Measurements from ENCODE around the gene VAMP1.

The VAMP1 gene

DNA sequence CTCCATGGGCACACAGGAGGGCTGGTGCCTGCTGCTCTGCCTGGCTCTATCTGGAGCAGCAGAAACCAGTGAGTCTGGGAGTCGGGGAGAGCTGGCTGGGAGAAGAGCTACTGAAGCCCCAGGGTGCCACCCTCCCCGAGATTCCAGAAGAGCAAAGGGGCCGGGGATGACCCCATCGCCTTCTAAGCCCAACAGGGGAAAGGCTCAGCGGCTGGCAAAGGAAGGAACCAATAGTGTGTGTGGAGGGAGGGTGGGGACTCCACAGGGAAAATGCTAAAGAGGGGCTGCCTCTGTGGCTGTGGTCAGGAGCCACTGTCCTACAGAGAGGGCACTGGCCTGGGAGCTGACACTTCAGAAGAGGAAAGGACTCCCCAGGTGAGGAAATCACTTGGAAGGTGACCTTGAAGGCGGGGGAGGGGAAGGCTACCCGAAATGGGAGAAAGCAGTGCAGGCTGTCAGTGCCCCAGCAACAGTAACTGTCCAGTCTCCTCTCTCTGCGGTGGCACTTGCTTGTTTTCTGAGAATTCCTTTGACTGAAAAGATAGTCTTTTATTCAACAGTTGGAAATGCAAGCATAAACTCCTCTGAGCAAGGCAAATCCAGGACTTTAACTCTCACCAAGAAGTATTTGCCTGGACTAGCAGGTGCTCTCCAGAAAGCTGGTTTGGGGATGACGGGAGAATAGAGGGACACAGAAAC lies 18.1 kb downstream of the VAMP1 start:
- no peak for DNase-seq (ENCODE audit: low spot score)
- no peak for TF ChIP-seq CTCF (IDR thresholded peaks at IDR 0.05; ENCODE audit: extremely low read depth, missing control alignments)

DNA sequence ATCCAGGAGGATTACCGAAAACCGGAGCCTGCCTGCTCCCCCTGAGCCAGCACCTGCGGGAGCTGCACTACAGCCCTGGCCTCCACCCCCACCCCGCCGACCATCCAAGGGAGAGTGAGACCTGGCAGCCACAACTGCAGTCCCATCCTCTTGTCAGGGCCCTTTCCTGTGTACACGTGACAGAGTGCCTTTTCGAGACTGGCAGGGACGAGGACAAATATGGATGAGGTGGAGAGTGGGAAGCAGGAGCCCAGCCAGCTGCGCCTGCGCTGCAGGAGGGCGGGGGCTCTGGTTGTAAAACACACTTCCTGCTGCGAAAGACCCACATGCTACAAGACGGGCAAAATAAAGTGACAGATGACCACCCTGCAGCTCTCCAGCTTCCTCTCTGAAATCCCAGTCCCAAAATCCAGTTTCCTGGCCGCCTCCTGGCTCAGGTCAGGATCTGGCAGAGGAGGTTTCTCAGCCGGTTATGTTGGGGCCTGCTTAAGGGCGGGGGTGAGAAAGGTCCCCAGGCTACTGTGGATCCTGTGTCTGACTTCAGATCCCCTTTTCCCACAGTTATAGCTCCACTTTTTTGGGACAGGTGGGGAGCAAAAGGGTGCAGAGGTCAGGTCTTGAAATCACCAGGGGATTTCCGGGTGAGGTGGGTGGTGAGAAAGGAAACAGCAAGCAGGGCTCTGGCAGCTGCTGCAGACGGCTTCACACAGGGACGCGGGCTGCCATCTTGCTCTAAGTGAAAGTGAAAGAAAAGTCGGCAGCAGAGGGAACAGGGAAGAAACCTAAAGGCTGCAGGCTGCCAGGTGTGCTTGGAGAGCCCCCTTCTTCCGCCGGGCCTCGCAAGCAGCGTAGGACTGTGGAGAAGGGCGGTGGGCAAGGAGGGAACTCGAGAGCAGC lies 18.9 kb downstream of the VAMP1 start, which contains the start of gene TAPBPL:
TAPBPL (plus strand) TSS at position 695 of the 897 bp plus-strand sequence. CDS start 207 bp downstream, outside the sequence.
- DNase-seq (ENCODE audit: low spot score) = peak; percentile 73
- no peak for TF ChIP-seq CTCF (IDR thresholded peaks at IDR 0.05; ENCODE audit: extremely low read depth, missing control alignments)

DNA sequence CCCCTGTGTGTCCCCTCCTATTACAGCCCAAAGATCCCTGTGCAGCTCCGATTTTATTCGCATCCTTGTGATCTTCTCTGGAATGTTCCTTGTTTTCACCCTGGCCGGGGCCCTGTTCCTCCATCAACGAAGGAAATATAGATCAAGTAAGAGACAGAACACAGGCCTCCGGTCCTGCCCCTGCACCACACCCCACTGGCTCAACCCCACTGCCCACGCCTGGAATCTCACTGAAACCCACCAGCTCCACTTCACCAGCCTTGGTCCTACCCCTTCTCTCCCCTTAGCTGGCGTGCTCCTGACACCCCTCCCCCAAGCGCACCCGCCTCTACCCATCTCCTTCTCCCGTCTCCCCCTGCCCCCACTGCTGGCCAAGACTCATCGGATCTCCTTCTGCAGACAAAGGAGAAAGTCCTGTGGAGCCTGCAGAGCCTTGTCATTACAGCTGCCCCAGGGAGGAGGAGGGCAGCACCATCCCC lies 19.6 kb downstream of the VAMP1 start:
- TF ChIP-seq CTCF (IDR thresholded peaks at IDR 0.05; ENCODE audit: extremely low read depth, missing control alignments) = no peak
- DNase-seq (ENCODE audit: low spot score) = no peak

- no peak for TF ChIP-seq CTCF (IDR thresholded peaks at IDR 0.05; ENCODE audit: extremely low read depth, missing control alignments)
- no peak for DNase-seq (ENCODE audit: low spot score)
Observed at GRCh38 chr12:6450091-6450868, 20.2 kb downstream of the VAMP1 start.

DNA sequence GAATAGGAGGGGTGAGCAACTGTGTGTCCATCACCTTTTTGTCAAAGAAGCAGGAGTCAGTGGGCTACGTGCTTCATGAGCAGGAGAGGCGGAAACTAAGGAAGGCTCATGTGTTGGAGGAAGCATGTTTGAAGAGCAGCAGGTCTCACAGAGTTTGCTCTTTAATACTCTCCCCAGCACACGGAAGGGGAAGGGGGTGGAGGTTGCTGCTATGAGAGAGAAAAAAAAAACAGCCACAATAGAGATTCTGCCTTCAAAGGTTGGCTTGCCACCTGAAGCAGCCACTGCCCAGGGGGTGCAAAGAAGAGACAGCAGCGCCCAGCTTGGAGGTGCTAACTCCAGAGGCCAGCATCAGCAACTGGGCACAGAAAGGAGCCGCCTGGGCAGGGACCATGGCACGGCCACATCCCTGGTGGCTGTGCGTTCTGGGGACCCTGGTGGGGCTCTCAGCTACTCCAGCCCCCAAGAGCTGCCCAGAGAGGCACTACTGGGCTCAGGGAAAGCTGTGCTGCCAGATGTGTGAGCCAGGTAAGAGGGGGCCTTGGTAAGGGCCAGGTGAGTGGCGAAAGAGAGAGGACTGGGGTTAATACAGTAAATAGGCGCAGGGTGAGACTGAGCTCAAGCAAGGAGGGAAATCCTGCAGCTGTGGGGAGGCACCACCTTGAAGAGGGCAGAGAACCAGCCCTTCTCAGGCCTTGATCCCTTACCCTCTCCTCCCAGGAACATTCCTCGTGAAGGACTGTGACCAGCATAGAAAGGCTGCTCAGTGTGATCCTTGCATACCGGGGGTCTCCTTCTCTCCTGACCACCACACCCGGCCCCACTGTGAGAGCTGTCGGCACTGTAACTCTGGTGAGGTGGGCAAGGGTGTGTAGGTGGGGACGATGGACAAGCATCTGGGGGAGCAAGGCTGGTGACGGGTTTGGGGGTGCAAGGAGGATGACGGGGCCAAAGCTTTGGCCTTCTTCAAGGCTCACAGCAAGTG lies 25.5 kb downstream of the VAMP1 start, which contains the start of gene CD27:
CD27 (plus strand) TSS at position 252 of the 985 bp plus-strand sequence; CDS start at position 393, 141 bp downstream.
- TF ChIP-seq CTCF (IDR thresholded peaks at IDR 0.05; ENCODE audit: extremely low read depth, missing control alignments) = no peak

GRCh38 chr12:6444031-6444430 lies 26.4 kb downstream of the VAMP1 start:
- no peak for TF ChIP-seq CTCF (IDR thresholded peaks at IDR 0.05; ENCODE audit: extremely low read depth, missing control alignments)
- DNase-seq (ENCODE audit: low spot score) = no peak

More for the DNA sequence above, 25.5 kb downstream of the VAMP1 start, which contains the start of gene CD27:
- no peak for DNase-seq (ENCODE audit: low spot score)
